T-helper 22 cell (primary cell): ENCODE results near the gene SRC.
"Not testable (repeated sequence)": the region's sequence is repeated elsewhere in the genome, so short reads cannot be mapped to it uniquely, and the experiment has no call there.

Experiments used
- DNase-seq: peaks from one replicate; pipeline ENCODE4 v3.0.0-alpha.2; 2020; ENCODE audit warnings: low read depth

Gene SRC

GRCh38 chr20:37336369-37337207 lies 9.4 kb upstream of the SRC start:
- no peak for DNase-seq

GRCh38 chr20:37337208-37337991 lies 8.5 kb upstream of the SRC start:
- DNase-seq, result no peak

- DNase-seq, result not testable (repeated sequence)
Measured at GRCh38 chr20:37338380-37338779, 7.6 kb upstream of the SRC start.

GRCh38 chr20:37339208-37339607 lies 6.7 kb upstream of the SRC start:
- no peak for DNase-seq

- not testable (repeated sequence) for DNase-seq
Measured at GRCh38 chr20:37339764-37340109, 6.2 kb upstream of the SRC start.

GRCh38 chr20:37340998-37341397 lies 4.9 kb upstream of the SRC start:
- no peak for DNase-seq

- DNase-seq, result no peak
Measured at GRCh38 chr20:37341632-37342031, 4.3 kb upstream of the SRC start.

GRCh38 chr20:37342231-37343177 lies 3.4 kb upstream of the SRC start:
- no peak for DNase-seq

- DNase-seq, result no peak
Measured at GRCh38 chr20:37343212-37343993, 2.5 kb upstream of the SRC start.

GRCh38 chr20:37343994-37344355 lies 2.0 kb upstream of the SRC start:
- no peak for DNase-seq

- no peak for DNase-seq
Measured at GRCh38 chr20:37344506-37345338, 1.2 kb upstream of the SRC start.

- no peak for DNase-seq
Measured at GRCh38 chr20:37346236-37346534, 245 bp downstream of the SRC start.

GRCh38 chr20:37346535-37347346 lies 801 bp downstream of the SRC start:
- DNase-seq, result no peak

GRCh38 chr20:37347347-37347823 lies 1.4 kb downstream of the SRC start:
- DNase-seq, result no peak

GRCh38 chr20:37347891-37348791 lies 2.2 kb downstream of the SRC start:
- DNase-seq, result no peak

GRCh38 chr20:37348792-37349516 lies 3.0 kb downstream of the SRC start:
- no peak for DNase-seq

GRCh38 chr20:37349517-37350491 lies 3.9 kb downstream of the SRC start:
- DNase-seq, result no peak
